Prostate gland (tissue), 2 donors: ENCODE results near the gene RAB28. TPM values are rescaled to one million over a fixed set of nuclear protein-coding genes. Genes with fewer than 3 reads are reported as not detected.

Experiments used
- DNase-seq: peaks from one replicate; pipeline ENCODE4 v3.0.0-alpha.2; 2019; ENCODE audit warnings: low spot score
- H3K27ac ChIP-seq, 2 donors: fragments of 200-600 bp; sonication (generic); 2 replicates each; pipeline ENCODE4 v1.5.1; 2017 to 2019
- H3K27me3 ChIP-seq: fragments of 200-600 bp; sonication (generic); replicated peaks from 2 replicates; pipeline ENCODE4 v1.5.1; 2019; ENCODE audit not compliant: insufficient read depth
- H3K36me3 ChIP-seq, 2 donors: fragments of 200-600 bp; sonication (generic); 1 replicate in 1 of 2; 2 replicates in 1 of 2; pipeline versions ENCODE4 v1.5.1 to v1.8.1; 2017 to 2019
- H3K4me1 ChIP-seq: fragments of 200-600 bp; sonication (generic); replicated peaks from 2 replicates; pipeline ENCODE4 v1.5.1; 2019
- H3K4me3 ChIP-seq, 2 donors: fragments of 200-600 bp; sonication (generic); 2 replicates each; pipeline ENCODE4 v1.5.1; 2017 to 2019
- H3K9me3 ChIP-seq: fragments of 200-600 bp; sonication (generic); 2 replicates; pipeline ENCODE4 v1.5.1; 2017
- POLR2A ChIP-seq: fragments of 450-650 bp; IDR thresholded peaks from one replicate; pipeline ENCODE4 v1.6.1; 2016; ENCODE audit warnings: antibody characterized with exemption, mild to moderate bottlenecking
- POLR2AphosphoS5 ChIP-seq: sonication (generic); formaldehyde crosslinking; IDR thresholded peaks from one replicate; pipeline ENCODE4 v1.6.1; 2017; ENCODE audit warnings: antibody characterized with exemption
- WGBS: methylation state at CpG from one replicate; pipeline ENCODE4 v1.1.5; 2018; 5-methylcytosine and 5-hydroxymethylcytosine counted together
- intact Hi-C: fragments of 100-400 bp; cut with DNase I; formaldehyde crosslinking; loops from one replicate; pipeline ENCODE4 v1.14.2; 2022
- total RNA-seq, 2 donors: library from RNA; depleted of rRNA; stranded (reverse); fragments of >200 nt; gene quantifications; one replicate each; pipeline ENCODE4 v1.1.0, GENCODE V29; 2016
- TF ChIP-seq, protein P1 (sequence below), 4 experiments: fragments of 200-600 bp in 2 of 4; fragments of 450-650 bp in 2 of 4; sonication (generic) in 2 of 4; IDR thresholded peaks; 1 replicate in 3 of 4; 2 replicates in 1 of 4; pipeline ENCODE4 v1.5.1; 2016 to 2019; ENCODE audit warnings: antibody characterized with exemption in 4 of 4, mild to moderate bottlenecking in 2 of 4, moderate library complexity in 2 of 4

RAB28 gene
- total RNA-seq, 2 donors from 2014 or later: 19.7 to 21.4 TPM

DNA sequence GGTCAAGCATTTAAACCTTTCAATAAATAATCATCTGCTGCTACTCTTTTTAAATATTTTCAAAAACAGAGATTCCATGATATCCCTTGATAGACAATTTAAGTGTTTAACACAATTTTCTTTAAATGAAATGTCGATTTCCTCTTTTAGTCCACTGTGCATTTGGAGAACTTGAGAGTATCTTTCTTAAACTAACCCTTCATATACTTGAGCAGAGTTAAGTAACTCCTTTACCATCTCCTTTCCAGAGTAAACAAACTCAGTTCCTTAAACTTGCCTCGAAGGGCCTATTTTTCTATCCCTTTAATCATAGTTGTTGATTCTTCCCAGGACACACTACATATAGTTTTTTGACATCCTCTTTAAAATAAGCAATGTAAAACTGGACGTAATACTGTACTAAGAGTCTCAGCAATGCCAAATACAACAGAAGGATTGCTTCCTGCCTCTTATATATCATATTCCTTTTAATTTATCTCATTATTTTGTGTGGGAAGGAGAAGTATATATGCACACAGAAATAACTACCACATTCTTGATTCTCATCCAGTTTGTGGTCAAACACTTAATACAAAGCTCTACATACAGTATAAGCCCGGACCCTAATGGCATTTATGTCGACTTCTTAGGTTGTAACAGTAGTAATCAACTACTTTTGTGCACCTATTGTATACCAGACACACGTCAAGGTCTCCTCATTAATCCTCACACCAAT lies 22.8 kb downstream of the RAB28 start:
- H3K36me3 ChIP-seq: no peaks in the 10 kb centered on the region
- TF ChIP-seq, protein P1, sequence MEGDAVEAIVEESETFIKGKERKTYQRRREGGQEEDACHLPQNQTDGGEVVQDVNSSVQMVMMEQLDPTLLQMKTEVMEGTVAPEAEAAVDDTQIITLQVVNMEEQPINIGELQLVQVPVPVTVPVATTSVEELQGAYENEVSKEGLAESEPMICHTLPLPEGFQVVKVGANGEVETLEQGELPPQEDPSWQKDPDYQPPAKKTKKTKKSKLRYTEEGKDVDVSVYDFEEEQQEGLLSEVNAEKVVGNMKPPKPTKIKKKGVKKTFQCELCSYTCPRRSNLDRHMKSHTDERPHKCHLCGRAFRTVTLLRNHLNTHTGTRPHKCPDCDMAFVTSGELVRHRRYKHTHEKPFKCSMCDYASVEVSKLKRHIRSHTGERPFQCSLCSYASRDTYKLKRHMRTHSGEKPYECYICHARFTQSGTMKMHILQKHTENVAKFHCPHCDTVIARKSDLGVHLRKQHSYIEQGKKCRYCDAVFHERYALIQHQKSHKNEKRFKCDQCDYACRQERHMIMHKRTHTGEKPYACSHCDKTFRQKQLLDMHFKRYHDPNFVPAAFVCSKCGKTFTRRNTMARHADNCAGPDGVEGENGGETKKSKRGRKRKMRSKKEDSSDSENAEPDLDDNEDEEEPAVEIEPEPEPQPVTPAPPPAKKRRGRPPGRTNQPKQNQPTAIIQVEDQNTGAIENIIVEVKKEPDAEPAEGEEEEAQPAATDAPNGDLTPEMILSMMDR (IDR thresholded peaks at IDR 0.05): no peak
- TF ChIP-seq POLR2A: no peak
- H3K9me3 ChIP-seq: no peaks in the 10 kb centered on the region
- WGBS: 57% methylated on average over 6 of the region's 6 CpGs
- H3K27ac ChIP-seq: no peak overlapping the region
- no peak overlapping the region for H3K4me3 ChIP-seq
- intact Hi-C loops: no loop called here
- no peaks in the 10 kb centered on the region for H3K27me3 ChIP-seq
- no peak for DNase-seq
- H3K4me1 ChIP-seq: no peaks in the 10 kb centered on the region

DNA sequence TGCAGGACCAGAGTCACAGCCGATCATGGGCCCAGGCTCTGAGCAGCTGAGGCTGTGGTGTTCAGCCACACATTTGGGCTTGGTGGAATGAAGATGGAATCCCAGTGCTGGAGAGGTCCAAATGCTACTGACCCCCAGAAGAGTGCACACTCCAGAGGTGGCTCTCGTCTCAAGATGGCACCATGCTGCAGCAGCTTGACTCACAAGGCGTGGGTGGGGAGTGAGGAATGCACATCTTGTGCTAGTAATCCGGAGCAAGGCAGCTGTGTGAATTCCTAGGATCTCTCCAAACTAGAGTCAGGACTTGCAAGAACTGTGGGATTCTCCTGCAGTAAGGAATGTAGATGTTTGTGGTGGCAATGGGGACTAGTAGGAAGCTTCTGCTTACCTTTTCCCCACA lies 28.7 kb downstream of the RAB28 start:
- H3K27me3 ChIP-seq: no peaks in the 10 kb centered on the region
- 99% methylated on average over 4 of the region's 4 CpGs for WGBS
- no peak for DNase-seq
- H3K4me3 ChIP-seq: no peak overlapping the region
- TF ChIP-seq, protein P1 (IDR thresholded peaks at IDR 0.05): no peak
- TF ChIP-seq POLR2AphosphoS5 (no peak), POLR2A (no peak)
- no peak overlapping the region for H3K27ac ChIP-seq
- intact Hi-C loops: no loop called here
- no peaks in the 10 kb centered on the region for H3K4me1 ChIP-seq
- H3K9me3 ChIP-seq: no peaks in the 10 kb centered on the region
- H3K36me3 ChIP-seq: peaks cover 0 to 5% of the 10 kb centered on the region in 2 donors

- WGBS: 89% methylated on average over 1 of the region's 1 CpG
- Histone ChIP-seq H3K27me3 (no peaks in the 10 kb centered on the region), H3K4me1 (no peaks in the 10 kb centered on the region), H3K4me3 (no peak overlapping the region), H3K27ac (no peak overlapping the region), H3K36me3 (peaks cover 0 to 5% of the 10 kb centered on the region in 2 donors), H3K9me3 (no peaks in the 10 kb centered on the region)
- no peak for DNase-seq
- TF ChIP-seq POLR2AphosphoS5: no peak
- TF ChIP-seq POLR2A: no peak
- TF ChIP-seq, protein P1 (IDR thresholded peaks at IDR 0.05): no peak
- intact Hi-C loops: no loop called here
These were observed 29.4 kb downstream of the RAB28 start for GRCh38 chr4:13454786-13455185.

GRCh38 chr4:13452927-13453579 lies 31.1 kb downstream of the RAB28 start:
- 97% methylated on average over 1 of the region's 1 CpG for WGBS
- Histone ChIP-seq H3K27ac (no peak overlapping the region), H3K36me3 (peaks cover 0 to 5% of the 10 kb centered on the region in 2 donors), H3K9me3 (no peaks in the 10 kb centered on the region), H3K27me3 (no peaks in the 10 kb centered on the region), H3K4me3 (no peak overlapping the region), H3K4me1 (no peaks in the 10 kb centered on the region)
- intact Hi-C loops: no loop called here
- DNase-seq: no peak
- TF ChIP-seq POLR2AphosphoS5 (no peak), POLR2A (no peak)
- TF ChIP-seq, protein P1 (IDR thresholded peaks at IDR 0.05): no peak

GRCh38 chr4:13449590-13449989 lies 34.5 kb downstream of the RAB28 start:
- no peaks in the 10 kb centered on the region for H3K9me3 ChIP-seq
- intact Hi-C loops: no loop called here
- no peak overlapping the region for H3K4me3 ChIP-seq
- no peaks in the 10 kb centered on the region for H3K4me1 ChIP-seq
- no peaks in the 10 kb centered on the region for H3K36me3 ChIP-seq
- H3K27ac ChIP-seq: no peak overlapping the region
- no peaks in the 10 kb centered on the region for H3K27me3 ChIP-seq
- DNase-seq: no peak
- WGBS: 77% methylated on average over 2 of the region's 2 CpGs
- TF ChIP-seq POLR2AphosphoS5 (no peak), POLR2A (no peak)
- TF ChIP-seq, protein P1 (IDR thresholded peaks at IDR 0.05): no peak
